ENCODE data around the gene LRRC26. TPM values are rescaled to one million over a fixed set of nuclear protein-coding genes. Genes with fewer than 3 reads are reported as not detected.

Gene LRRC26
- total RNA-seq, 1 donor from 2014 or later: 0.21 TPM

DNA sequence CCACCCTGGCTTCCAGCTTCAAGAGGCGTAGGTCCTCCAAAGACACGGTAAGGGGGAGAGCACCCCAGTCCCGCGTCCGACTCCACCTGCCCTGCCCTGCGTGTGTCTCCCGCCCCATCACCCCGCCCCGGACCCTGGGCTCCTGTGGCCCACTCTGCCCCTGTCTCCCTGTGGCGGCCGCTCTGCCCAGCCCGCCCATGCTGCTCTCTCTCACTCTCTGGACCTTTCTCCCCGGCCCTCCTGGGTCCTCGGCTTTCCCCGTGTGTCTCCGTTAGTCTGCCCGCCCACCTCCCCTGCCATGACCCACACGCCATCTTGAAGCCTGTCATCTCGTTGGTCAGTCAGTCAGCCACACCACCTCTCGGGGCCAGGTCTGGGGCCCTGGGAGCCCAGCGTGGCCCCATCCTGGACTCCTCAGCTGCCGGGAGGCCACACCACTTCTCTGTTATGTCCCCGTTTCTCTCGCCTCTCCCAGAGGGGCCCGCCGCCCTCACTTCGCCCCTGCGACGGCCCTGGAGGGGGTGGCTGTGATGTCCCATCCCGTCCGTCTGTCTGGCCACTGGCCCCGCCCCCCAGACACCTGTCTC is 4.5 kb downstream of the LRRC26 start:
- intact Hi-C loops (cut with micrococcal nuclease): no loop called here
- Mint-ChIP-seq H3K4me1 (ENCODE audit: low read depth) (no peaks in the 10 kb centered on the region), H3K9me3 (no peaks in the 10 kb centered on the region), H3K27me3 (ENCODE audit: insufficient read depth) (peaks cover 17% of the 10 kb centered on the region), H3K36me3 (ENCODE audit: low read depth) (no peaks in the 10 kb centered on the region), H3K27ac (no peak overlapping the region), H3K4me3 (no peak overlapping the region)
- DNase-seq (ENCODE audit: low spot score): no peak

DNA sequence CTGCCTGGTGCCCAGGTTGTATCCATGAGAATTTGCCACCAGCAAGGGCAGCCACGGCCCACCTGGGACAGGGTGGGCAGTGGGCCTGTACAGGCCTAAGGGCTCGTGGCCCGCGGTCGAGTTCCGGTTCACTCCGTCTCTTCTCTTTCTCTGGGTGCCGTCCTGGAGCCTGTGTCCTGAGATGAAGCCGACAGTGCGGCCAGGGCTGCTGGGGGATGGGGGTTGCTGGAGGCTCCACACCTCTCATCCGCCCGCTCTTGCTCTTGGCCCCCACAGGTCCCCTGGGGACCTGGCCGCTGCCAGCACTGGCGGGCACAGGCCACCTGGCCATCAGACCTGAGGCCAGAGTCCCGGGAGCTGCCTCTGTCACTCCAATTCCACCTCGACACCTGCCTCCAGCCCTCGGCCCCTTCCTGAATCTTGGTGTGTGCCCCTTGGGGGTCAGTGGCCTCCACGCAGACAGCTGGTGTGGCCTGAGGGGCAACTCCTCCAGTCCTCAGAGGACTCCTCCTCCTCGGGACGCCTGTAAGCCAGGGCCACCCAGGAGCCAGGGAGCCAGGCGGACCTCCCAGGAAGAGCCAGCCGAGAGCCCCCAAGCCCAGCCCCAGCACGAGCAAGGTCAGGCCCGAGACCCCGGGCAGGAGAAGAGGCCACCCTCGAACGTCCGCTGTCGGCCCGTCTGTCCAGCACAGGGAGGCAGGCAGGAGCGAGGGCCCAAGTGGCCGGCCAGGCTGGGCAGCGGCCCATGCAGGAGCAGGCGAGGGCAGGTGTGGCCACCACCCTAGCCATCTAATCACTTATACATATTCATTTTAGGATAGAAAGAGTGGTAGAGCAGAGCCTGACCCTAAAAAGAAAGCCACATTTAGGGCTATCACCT is 5.2 kb downstream of the LRRC26 start:
- Mint-ChIP-seq H3K9me3 (no peaks in the 10 kb centered on the region), H3K4me3 (no peak overlapping the region), H3K27ac (no peak overlapping the region), H3K36me3 (ENCODE audit: low read depth) (no peaks in the 10 kb centered on the region), H3K27me3 (ENCODE audit: insufficient read depth) (peaks cover 22% of the 10 kb centered on the region), H3K4me1 (ENCODE audit: low read depth) (no peaks in the 10 kb centered on the region)
- no peak for DNase-seq (ENCODE audit: low spot score)
- intact Hi-C loops (cut with micrococcal nuclease): loop anchor here (5.0 kb wide), 1 partner anchor 37 kb away; no protein-coding TSS in a partner anchor

DNA sequence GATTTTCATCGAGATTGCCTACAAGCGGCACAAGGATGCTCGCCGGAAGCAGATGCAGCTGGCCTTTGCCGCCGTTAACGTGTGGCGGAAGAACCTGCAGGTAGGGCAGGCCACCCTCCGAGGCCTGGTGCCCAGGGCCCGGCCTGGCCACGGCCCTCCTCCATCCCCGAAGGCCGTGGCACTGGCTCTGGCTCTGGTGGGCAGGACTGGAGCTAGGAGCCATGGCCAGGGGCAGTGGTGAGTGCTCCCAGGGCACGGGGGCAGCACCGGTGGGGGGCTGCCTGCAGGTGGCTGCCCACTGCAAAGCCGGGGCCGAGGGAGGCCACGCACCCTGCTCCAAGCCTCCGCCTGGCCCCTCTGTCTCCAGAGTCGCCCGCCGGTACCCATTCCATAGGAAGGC is 6.0 kb downstream of the LRRC26 start:
- Mint-ChIP-seq H3K27me3 (ENCODE audit: insufficient read depth) (peaks cover 27% of the 10 kb centered on the region), H3K4me1 (ENCODE audit: low read depth) (no peaks in the 10 kb centered on the region), H3K27ac (no peak overlapping the region), H3K36me3 (ENCODE audit: low read depth) (no peaks in the 10 kb centered on the region), H3K4me3 (no peak overlapping the region), H3K9me3 (no peaks in the 10 kb centered on the region)
- intact Hi-C loops (cut with micrococcal nuclease): loop anchor here (5.0 kb wide), 1 partner anchor 37 kb away; no protein-coding TSS in a partner anchor
- DNase-seq (ENCODE audit: low spot score): no peak

DNA sequence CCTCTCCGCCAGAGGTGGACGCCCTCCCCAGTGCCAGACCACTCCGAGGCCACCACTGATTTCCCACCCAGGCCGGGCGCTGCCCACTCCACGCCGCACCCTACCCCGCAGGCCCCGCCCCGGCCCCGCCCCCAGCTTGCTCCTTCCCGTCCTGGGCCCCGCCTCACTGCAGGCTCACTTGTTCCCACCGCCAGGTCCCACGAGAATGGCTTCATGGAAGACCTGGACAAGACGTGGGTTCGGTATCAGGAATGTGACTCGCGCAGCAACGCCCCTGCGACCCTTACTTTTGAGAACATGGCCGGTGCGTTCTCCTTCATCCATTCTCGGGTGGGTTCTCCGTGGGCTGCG is 6.5 kb downstream of the LRRC26 start:
- H3K9me3 Mint-ChIP-seq: no peaks in the 10 kb centered on the region
- H3K36me3 Mint-ChIP-seq (ENCODE audit: low read depth): no peaks in the 10 kb centered on the region
- DNase-seq (ENCODE audit: low spot score): no peak
- no peak overlapping the region for H3K4me3 Mint-ChIP-seq
- H3K27me3 Mint-ChIP-seq (ENCODE audit: insufficient read depth): peaks cover 31% of the 10 kb centered on the region
- no peak overlapping the region for H3K27ac Mint-ChIP-seq
- intact Hi-C loops (cut with micrococcal nuclease): loop anchor here (5.0 kb wide), 1 partner anchor 36 kb away; no protein-coding TSS in a partner anchor
- no peaks in the 10 kb centered on the region for H3K4me1 Mint-ChIP-seq (ENCODE audit: low read depth)

DNA sequence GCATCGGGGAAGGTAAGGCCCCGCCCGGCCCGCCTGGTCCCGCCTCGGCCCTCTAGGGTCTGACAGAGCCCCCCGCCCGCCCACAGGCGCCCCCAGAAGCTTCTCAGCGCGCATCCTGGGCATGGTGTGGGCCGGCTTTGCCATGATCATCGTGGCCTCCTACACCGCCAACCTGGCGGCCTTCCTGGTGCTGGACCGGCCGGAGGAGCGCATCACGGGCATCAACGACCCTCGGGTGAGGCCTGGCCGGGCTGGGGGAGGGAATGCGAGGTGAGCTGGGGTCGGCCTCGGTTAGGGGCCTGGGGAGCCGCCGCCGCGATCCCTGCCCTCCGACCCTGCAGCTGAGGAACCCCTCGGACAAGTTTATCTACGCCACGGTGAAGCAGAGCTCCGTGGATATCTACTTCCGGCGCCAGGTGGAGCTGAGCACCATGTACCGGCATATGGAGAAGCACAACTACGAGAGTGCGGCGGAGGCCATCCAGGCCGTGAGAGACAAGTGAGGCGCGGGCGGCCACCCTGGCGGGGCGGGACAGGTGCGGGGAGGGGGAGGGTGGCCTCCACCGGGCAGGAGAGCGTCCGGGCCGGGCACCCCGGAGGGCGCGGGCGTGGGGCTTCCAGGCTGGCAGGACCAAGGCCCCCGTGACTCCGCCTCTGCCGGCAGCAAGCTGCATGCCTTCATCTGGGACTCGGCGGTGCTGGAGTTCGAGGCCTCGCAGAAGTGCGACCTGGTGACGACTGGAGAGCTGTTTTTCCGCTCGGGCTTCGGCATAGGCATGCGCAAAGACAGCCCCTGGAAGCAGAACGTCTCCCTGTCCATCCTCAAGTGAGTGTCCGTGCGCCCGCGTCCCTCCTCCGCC is 7.1 kb downstream of the LRRC26 start:
- no peak for DNase-seq (ENCODE audit: low spot score)
- Mint-ChIP-seq H3K9me3 (no peaks in the 10 kb centered on the region), H3K27me3 (ENCODE audit: insufficient read depth) (peaks cover 35% of the 10 kb centered on the region), H3K36me3 (ENCODE audit: low read depth) (no peaks in the 10 kb centered on the region), H3K4me1 (ENCODE audit: low read depth) (no peaks in the 10 kb centered on the region), H3K4me3 (no peak overlapping the region), H3K27ac (no peak overlapping the region)
- intact Hi-C loops (cut with micrococcal nuclease): loop anchor here (5.0 kb wide), 1 partner anchor 35 kb away; no protein-coding TSS in a partner anchor

DNA sequence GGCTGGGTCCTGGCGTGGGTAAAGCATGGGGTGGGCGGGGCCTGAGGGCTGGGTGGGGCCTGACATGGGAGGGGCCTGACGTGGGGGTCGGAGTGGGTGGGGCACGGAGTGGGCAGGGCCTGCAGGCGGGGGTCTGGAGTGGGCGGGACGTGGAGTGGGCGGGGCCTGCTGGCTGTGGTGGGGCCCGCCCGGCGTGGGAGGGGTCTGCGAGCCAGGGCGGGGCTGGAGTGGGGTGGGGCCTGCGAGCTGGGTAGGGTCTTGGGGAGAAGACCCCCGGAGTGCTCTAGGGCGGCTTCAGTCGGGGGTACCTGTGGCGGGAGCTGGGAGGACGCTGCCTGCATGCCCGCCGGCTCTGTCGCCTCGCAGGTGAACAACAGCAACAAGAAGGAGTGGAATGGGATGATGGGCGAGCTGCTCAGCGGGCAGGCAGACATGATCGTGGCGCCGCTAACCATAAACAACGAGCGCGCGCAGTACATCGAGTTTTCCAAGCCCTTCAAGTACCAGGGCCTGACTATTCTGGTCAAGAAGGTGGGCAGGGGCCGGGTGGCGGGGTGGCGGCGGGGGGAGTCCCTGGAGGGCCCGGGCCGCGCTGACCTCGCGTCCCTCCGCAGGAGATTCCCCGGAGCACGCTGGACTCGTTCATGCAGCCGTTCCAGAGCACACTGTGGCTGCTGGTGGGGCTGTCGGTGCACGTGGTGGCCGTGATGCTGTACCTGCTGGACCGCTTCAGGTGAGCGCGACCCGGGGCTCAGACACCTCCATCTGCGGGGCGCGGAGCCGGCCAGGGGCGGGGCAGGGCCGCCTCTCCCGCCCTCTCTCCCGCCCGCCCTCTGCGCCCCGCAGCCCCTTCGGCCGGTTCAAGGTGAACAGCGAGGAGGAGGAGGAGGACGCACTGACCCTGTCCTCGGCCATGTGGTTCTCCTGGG is 8.0 kb downstream of the LRRC26 start:
- H3K9me3 Mint-ChIP-seq: no peaks in the 10 kb centered on the region
- peaks cover 33% of the 10 kb centered on the region for H3K27me3 Mint-ChIP-seq (ENCODE audit: insufficient read depth)
- H3K4me1 Mint-ChIP-seq (ENCODE audit: low read depth): no peaks in the 10 kb centered on the region
- intact Hi-C loops (cut with micrococcal nuclease): loop anchor here (5.0 kb wide), 1 partner anchor 35 kb away; no protein-coding TSS in a partner anchor
- H3K27ac Mint-ChIP-seq: no peak overlapping the region
- no peak for DNase-seq (ENCODE audit: low spot score)
- H3K4me3 Mint-ChIP-seq: no peak overlapping the region
- no peaks in the 10 kb centered on the region for H3K36me3 Mint-ChIP-seq (ENCODE audit: low read depth)

DNA sequence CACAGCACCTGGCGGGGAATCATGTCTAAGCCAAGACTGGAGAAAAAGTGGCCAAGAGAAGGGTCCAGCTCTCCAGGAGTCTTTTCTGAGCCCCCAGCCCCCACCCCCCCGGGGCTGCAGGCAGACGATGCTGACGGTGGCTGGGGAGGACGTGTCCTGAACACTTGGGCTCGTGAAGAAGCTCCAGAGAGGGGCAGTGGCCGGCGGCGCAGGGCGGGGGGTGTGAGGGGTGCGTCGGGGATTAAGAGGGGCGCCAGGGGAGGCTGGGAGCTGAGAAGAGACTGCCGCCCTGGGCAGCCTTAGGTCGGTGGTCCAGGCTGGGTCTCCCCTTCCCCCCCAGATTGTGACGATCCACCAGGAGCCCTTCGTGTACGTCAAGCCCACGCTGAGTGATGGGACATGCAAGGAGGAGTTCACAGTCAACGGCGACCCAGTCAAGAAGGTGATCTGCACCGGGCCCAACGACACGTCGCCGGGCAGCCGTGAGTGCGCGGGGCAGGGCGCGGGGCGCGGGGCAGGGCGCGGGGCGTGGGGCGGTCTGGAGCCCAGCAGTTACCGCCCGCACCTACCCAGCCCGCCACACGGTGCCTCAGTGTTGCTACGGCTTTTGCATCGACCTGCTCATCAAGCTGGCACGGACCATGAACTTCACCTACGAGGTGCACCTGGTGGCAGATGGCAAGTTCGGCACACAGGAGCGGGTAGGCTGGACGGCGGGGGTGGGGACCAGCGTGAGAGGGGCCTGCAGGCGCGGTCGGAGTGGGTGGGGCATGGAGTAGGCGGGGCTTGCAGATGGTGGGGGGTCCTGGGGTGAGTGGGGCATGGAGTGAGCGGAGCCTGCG is 8.9 kb downstream of the LRRC26 start:
- Mint-ChIP-seq H3K36me3 (ENCODE audit: low read depth) (no peaks in the 10 kb centered on the region), H3K27me3 (ENCODE audit: insufficient read depth) (peaks cover 30% of the 10 kb centered on the region), H3K4me1 (ENCODE audit: low read depth) (no peaks in the 10 kb centered on the region), H3K4me3 (no peak overlapping the region), H3K27ac (no peak overlapping the region), H3K9me3 (no peaks in the 10 kb centered on the region)
- intact Hi-C loops (cut with micrococcal nuclease): loop anchor here (5.0 kb wide), 1 partner anchor 34 kb away; no protein-coding TSS in a partner anchor
- DNase-seq (ENCODE audit: low spot score): no peak

DNA sequence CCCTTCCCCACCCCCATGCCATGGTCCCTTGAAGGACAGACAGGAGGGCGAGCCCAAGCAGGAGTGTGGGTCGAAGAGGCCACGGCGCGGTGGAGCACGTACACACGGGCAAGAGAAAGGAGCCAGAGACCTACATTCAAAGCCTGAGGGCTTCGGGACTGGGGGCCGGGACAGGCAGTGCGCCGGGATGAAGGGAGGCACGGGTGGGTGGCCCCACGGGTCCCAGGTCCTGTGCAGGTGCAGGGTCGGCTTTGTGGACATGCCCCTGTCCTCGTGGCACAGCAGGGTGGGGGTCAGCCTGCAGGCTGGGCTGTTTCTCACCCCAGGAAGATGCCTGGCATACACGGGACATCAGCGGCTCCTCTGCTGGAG is 9.8 kb downstream of the LRRC26 start:
- no peak overlapping the region for H3K4me3 Mint-ChIP-seq
- intact Hi-C loops (cut with micrococcal nuclease): loop anchor here (5.0 kb wide), 1 partner anchor 33 kb away; no protein-coding TSS in a partner anchor
- no peaks in the 10 kb centered on the region for H3K36me3 Mint-ChIP-seq (ENCODE audit: low read depth)
- peaks cover 30% of the 10 kb centered on the region for H3K27me3 Mint-ChIP-seq (ENCODE audit: insufficient read depth)
- DNase-seq (ENCODE audit: low spot score): no peak
- no peaks in the 10 kb centered on the region for H3K9me3 Mint-ChIP-seq
- H3K27ac Mint-ChIP-seq: no peak overlapping the region
- H3K4me1 Mint-ChIP-seq (ENCODE audit: low read depth): no peaks in the 10 kb centered on the region

DNA sequence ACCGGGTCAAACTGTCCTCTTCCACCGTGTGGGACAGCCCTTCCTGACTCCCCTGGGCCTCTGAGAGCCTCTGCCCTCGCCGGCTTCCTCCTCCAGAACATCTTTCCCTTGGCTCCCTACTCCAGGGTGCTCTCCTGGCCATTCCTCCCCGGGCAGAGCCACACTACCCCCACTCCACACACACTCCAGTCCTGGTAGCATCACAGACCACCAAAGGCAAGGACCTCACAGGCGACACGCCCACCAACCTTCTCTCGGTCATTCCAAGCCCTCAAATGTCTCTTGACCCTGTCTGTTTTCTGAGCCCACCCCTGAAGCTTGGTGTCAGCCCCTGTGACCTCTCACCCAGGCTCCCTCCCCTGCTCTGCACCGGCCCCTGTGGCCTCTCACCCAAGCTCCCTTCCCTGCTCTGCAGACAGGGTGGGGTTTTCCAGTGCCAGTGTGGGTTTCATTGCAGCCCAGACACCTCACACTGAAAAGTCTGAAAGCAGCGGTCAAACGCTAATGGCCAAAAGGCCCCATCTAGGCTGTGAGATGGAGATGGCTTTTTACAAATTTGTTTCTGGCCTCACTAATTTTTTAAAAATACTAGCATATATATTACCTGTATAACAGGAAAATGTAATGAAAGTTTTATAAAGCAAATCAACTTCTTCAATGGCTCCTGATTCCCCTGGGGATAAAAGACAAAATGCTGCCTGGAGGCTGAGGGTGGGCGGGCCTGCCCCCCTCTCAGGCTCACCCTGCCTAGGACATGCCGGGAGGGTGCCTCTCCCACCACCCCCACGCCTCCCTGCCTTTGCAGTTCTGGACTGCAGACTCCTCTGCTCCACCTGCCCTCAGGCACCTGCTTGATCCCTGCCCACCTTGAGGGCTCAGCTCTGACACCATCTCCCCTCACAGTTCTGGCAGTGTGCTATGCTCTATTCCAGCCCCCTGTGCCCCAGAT is 10.5 kb downstream of the LRRC26 start:
- no peaks in the 10 kb centered on the region for H3K4me1 Mint-ChIP-seq (ENCODE audit: low read depth)
- H3K9me3 Mint-ChIP-seq: no peaks in the 10 kb centered on the region
- no peaks in the 10 kb centered on the region for H3K36me3 Mint-ChIP-seq (ENCODE audit: low read depth)
- DNase-seq (ENCODE audit: low spot score): no peak
- H3K27ac Mint-ChIP-seq: no peak overlapping the region
- H3K4me3 Mint-ChIP-seq: no peak overlapping the region
- intact Hi-C loops (cut with micrococcal nuclease): loop anchor here (5.0 to 10.0 kb wide), 2 partner anchors 32 to 135 kb away; partner anchors contain the start of gene ABCA2
- peaks cover 27% of the 10 kb centered on the region for H3K27me3 Mint-ChIP-seq (ENCODE audit: insufficient read depth)

DNA sequence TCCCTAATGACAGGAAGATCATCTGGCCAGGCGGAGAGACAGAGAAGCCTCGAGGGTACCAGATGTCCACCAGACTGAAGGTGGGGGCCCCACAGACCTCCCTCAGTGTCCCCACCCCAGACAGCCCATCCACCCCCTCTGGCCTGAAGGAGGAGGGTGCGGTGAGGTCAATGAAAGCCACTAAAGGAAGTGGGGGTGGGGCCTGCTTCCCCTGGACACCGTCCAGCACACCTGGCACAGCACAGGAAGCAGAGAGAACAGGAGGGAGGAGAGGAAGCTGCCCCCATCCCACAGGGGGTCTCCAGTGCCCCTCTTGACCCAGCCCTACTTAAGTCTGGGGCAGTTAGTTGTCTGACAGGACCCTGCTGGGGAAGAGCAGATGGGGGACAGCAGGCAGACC is 11.2 kb downstream of the LRRC26 start:
- DNase-seq (ENCODE audit: low spot score): no peak
- intact Hi-C loops (cut with micrococcal nuclease): loop anchor here (10.0 kb wide), 1 partner anchor 134 kb away; the partner anchor contains the start of gene ABCA2
- H3K9me3 Mint-ChIP-seq: no peaks in the 10 kb centered on the region
- peaks cover 27% of the 10 kb centered on the region for H3K27me3 Mint-ChIP-seq (ENCODE audit: insufficient read depth)
- no peaks in the 10 kb centered on the region for H3K4me1 Mint-ChIP-seq (ENCODE audit: low read depth)
- H3K4me3 Mint-ChIP-seq: no peak overlapping the region
- H3K27ac Mint-ChIP-seq: no peak overlapping the region
- H3K36me3 Mint-ChIP-seq (ENCODE audit: low read depth): no peaks in the 10 kb centered on the region
